KMS-11 (cell line): Measurements from ENCODE around the gene NLK.
"Not testable (repeated sequence)": the region's sequence is repeated elsewhere in the genome, so short reads cannot be mapped to it uniquely, and the experiment has no call there.

Experiments used
- H2AFZ ChIP-seq: fragments of 200-600 bp; sonication (generic); 2 replicates; pipeline ENCODE4 v1.6.1; 2016; ENCODE audit warnings: antibody characterized with exemption, mixed run types, low read depth
- H3K27ac ChIP-seq: fragments of 200-600 bp; sonication (generic); 2 replicates; pipeline ENCODE4 v1.6.1; 2016; ENCODE audit warnings: mild to moderate bottlenecking, mixed run types
- H3K27me3 ChIP-seq: fragments of 200-600 bp; sonication (generic); 2 replicates; pipeline ENCODE4 v1.6.1; 2017; ENCODE audit warnings: mild to moderate bottlenecking, low read depth, mixed run types, moderate library complexity; ENCODE audit not compliant: insufficient read depth
- H3K36me3 ChIP-seq: fragments of 200-600 bp; sonication (generic); 2 replicates; pipeline ENCODE4 v1.6.1; 2017; ENCODE audit warnings: mild to moderate bottlenecking, mixed run types; ENCODE audit not compliant: insufficient read depth
- H3K4me1 ChIP-seq: fragments of 200-600 bp; sonication (generic); 2 replicates; pipeline ENCODE4 v1.6.1; 2016; ENCODE audit warnings: mild to moderate bottlenecking, low read depth, mixed run types; ENCODE audit not compliant: poor library complexity, severe bottlenecking
- H3K4me2 ChIP-seq: fragments of 200-600 bp; sonication (generic); 2 replicates; pipeline ENCODE4 v1.7.0; 2016; ENCODE audit warnings: mild to moderate bottlenecking, mixed run types
- H3K4me3 ChIP-seq: fragments of 200-600 bp; sonication (generic); IDR thresholded peaks from 2 replicates; pipeline ENCODE4 v1.6.1; 2017; ENCODE audit warnings: low read depth, low read length, mixed read lengths; ENCODE audit not compliant: insufficient read depth
- H3K79me2 ChIP-seq: fragments of 200-600 bp; sonication (generic); 2 replicates; pipeline ENCODE4 v1.6.1; 2016; ENCODE audit warnings: low read depth, mixed run types; ENCODE audit not compliant: insufficient read depth
- H3K9ac ChIP-seq: fragments of 200-600 bp; sonication (generic); 2 replicates; pipeline ENCODE4 v1.6.1; 2016; ENCODE audit warnings: mild to moderate bottlenecking, mixed run types
- H4K20me1 ChIP-seq: fragments of 200-600 bp; sonication (generic); 2 replicates; pipeline ENCODE4 v1.6.1; 2016; ENCODE audit warnings: mild to moderate bottlenecking, mixed run types; ENCODE audit not compliant: insufficient read depth
- TF ChIP-seq, protein P1 (sequence below): fragments of 200-600 bp; sonication (generic); conservative IDR thresholded peaks from 2 replicates; pipeline ENCODE4 v1.6.1; 2017; ENCODE audit warnings: low read depth, mild to moderate bottlenecking, antibody characterized with exemption, low read length, moderate library complexity, mixed read lengths

Gene NLK

DNA sequence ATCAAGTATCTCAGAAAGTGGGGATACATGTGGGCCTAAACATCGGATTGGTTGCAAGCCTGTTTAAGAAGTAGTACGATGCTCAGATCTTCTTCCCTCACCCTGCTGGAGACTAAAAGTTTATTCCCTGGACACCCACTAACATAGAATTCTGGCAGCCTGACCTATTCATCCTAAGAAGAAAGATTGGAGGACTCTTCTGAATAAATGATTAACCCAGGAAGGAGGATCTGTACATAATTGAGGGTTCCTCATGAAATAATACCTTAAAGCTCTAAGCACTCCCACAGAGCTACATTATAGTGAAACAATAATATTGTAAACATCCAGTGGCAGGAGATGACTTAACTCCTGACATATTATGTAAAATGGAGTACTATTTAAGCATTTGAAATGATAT, 111.7 kb downstream of the NLK start:
- no peak overlapping the region for H3K4me2 ChIP-seq
- no peak overlapping the region for H2AFZ ChIP-seq
- no peak overlapping the region for H3K9ac ChIP-seq
- H3K79me2 ChIP-seq: no peaks in the 10 kb centered on the region
- H3K4me1 ChIP-seq: no peaks in the 10 kb centered on the region
- TF ChIP-seq, protein P1, sequence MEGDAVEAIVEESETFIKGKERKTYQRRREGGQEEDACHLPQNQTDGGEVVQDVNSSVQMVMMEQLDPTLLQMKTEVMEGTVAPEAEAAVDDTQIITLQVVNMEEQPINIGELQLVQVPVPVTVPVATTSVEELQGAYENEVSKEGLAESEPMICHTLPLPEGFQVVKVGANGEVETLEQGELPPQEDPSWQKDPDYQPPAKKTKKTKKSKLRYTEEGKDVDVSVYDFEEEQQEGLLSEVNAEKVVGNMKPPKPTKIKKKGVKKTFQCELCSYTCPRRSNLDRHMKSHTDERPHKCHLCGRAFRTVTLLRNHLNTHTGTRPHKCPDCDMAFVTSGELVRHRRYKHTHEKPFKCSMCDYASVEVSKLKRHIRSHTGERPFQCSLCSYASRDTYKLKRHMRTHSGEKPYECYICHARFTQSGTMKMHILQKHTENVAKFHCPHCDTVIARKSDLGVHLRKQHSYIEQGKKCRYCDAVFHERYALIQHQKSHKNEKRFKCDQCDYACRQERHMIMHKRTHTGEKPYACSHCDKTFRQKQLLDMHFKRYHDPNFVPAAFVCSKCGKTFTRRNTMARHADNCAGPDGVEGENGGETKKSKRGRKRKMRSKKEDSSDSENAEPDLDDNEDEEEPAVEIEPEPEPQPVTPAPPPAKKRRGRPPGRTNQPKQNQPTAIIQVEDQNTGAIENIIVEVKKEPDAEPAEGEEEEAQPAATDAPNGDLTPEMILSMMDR: no peak
- H3K36me3 ChIP-seq: no peaks in the 10 kb centered on the region
- H3K4me3 ChIP-seq: no peak overlapping the region
- H4K20me1 ChIP-seq: no peaks in the 10 kb centered on the region
- H3K27ac ChIP-seq: no peak overlapping the region
- H3K27me3 ChIP-seq: no peaks in the 10 kb centered on the region

DNA sequence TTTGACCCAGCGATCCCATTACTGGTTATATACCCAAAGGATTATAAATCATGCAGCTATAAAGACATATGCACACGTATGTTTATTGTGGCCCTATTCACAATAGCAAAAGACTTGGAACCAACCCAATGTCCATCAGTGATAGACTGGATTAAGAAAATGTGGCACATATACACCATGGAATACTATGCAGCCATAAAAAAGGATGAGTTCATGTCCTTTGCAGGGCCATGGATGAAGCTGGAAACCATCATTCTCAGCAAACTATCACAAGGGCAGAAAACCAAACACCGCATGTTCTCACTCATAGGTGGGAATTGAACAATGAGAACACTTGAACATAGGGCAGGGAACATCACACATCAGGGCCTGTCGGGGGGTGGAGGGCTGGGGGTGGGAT, 112.9 kb downstream of the NLK start:
- H3K79me2 ChIP-seq, H3K4me2 ChIP-seq, H3K9ac ChIP-seq, H4K20me1 ChIP-seq, H3K36me3 ChIP-seq, H3K27ac ChIP-seq, H3K27me3 ChIP-seq, H3K4me3 ChIP-seq, H3K4me1 ChIP-seq, H2AFZ ChIP-seq: not testable (repeated sequence)

DNA sequence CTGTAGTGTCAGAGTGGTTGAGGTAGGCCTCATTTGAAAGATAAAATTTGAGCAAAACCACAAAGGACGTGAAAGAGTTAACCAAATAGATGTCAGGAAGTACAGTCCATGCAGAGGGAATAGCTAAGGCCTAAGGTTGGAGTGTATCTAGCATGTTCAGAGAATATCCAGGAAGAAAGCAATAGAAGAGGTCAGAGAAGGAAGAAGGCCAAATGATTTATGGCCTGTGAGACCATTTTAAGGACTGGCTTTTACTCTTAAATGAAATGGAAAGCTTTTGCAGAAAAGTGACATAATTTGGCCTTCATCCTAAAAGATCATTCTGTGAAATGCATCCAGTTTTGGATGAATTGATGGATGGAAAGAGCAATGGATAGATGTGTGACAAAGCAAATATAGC, 116.5 kb downstream of the NLK start:
- H2AFZ ChIP-seq: no peak overlapping the region
- no peaks in the 10 kb centered on the region for H4K20me1 ChIP-seq
- H3K4me1 ChIP-seq: peaks cover under 1% of the 10 kb centered on the region
- H3K79me2 ChIP-seq: no peaks in the 10 kb centered on the region
- no peak overlapping the region for H3K4me3 ChIP-seq
- TF ChIP-seq, protein P1: no peak
- no peak overlapping the region for H3K4me2 ChIP-seq
- H3K27me3 ChIP-seq: no peaks in the 10 kb centered on the region
- no peak overlapping the region for H3K27ac ChIP-seq
- H3K9ac ChIP-seq: no peak overlapping the region
- no peaks in the 10 kb centered on the region for H3K36me3 ChIP-seq

DNA sequence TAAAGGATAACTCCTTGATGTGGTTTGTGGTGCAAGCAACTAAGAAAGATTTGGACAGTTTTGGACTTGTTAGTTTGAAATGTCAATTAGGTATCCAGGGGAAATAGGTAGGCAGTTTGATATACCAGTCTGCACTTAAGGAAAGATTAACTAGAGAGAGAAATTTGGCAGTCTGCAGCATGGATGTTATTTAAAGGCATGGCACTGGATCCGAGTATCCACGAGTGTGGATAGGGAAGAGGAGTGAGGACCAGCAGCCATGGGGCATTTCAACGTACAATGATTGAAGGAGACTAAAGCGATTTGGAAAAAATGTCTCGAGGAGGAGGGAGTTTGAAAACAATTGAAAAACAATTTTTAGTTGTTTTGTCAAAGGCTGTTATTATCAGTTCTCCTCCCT, 117.4 kb downstream of the NLK start:
- Histone ChIP-seq H3K9ac (no peak overlapping the region), H3K27ac (no peak overlapping the region), H2AFZ (no peak overlapping the region), H4K20me1 (no peaks in the 10 kb centered on the region), H3K4me1 (peaks cover 7% of the 10 kb centered on the region), H3K4me2 (no peak overlapping the region), H3K79me2 (no peaks in the 10 kb centered on the region), H3K27me3 (no peaks in the 10 kb centered on the region), H3K4me3 (no peak overlapping the region), H3K36me3 (no peaks in the 10 kb centered on the region)
- TF ChIP-seq, protein P1: no peak

DNA sequence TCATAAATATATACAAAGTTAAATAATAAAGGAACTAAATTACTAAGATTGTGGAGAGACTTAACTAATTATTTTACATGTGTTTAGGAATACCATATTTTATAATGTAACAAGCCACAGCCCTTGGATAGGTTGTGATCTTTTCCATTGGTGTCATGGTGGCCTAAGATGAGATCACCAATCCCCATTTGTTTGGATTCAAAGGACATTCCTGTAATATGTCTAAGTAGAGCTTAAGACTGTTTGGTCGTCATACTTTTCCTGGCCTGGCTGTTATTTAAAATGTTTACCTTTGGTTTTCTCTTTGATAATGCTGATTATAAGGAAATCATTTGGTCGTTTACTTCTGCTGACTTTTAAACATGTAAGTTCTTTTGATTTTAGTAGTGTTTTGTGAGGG, 118.1 kb downstream of the NLK start:
- Histone ChIP-seq H3K79me2 (no peaks in the 10 kb centered on the region), H3K4me3 (no peak overlapping the region), H3K4me2 (no peak overlapping the region), H3K36me3 (no peaks in the 10 kb centered on the region), H3K9ac (no peak overlapping the region), H3K27me3 (no peaks in the 10 kb centered on the region), H4K20me1 (no peaks in the 10 kb centered on the region), H2AFZ (no peak overlapping the region), H3K27ac (no peak overlapping the region), H3K4me1 (peaks cover 7% of the 10 kb centered on the region)
- TF ChIP-seq, protein P1: no peak
